DND-41 (cell line): ENCODE results near the gene PSMA6.

Source experiments
- CTCF ChIP-seq: IDR thresholded peaks from 2 replicates; pipeline ENCODE4 v1.5.1; 2012; ENCODE audit warnings: borderline replicate concordance, low read length, moderate library complexity, mild to moderate bottlenecking; ENCODE audit not compliant: poor library complexity, severe bottlenecking; ENCODE audit errors: extremely low read depth
- EZH2 ChIP-seq: IDR thresholded peaks from 3 replicates; pipeline ENCODE4 v1.6.1; 2012; ENCODE audit warnings: borderline replicate concordance, low read depth, mild to moderate bottlenecking, moderate library complexity, low read length, inconsistent platforms; ENCODE audit not compliant: severe bottlenecking

GRCh38 chr14:35279369-35279768 lies 12.8 kb upstream of the PSMA6 start:
- no peak for TF ChIP-seq CTCF
- TF ChIP-seq EZH2 = no peak
